Measurements from ENCODE around the gene ZC3H18. TPM values are rescaled to one million over a fixed set of nuclear protein-coding genes. Genes with fewer than 3 reads are reported as not detected.

The ZC3H18 gene
- total RNA-seq, 2 donors from 2014 or later = 7.9 to 10.0 TPM

- no peaks in the 10 kb centered on the region for H3K36me3 ChIP-seq
- H3K9me3 ChIP-seq = no peaks in the 10 kb centered on the region
- no peak for TF ChIP-seq CTCF (IDR thresholded peaks at IDR 0.05)
- H3K27ac ChIP-seq = no peak within 1 kb of the TSS
- DNase-seq (ENCODE audit: low spot score) = no peak
- H3K4me1 ChIP-seq = peaks cover 0 to 21% of the 10 kb centered on the region in 2 donors
- H3K4me3 ChIP-seq = no peak within 1 kb of the TSS
- peaks cover 5 to 15% of the 10 kb centered on the region in 2 donors for H3K27me3 ChIP-seq
Measured at GRCh38 chr16:88638323-88639230, 68.4 kb downstream of the ZC3H18 start, which contains the start of gene IL17C. IL17C (plus strand) TSS chr16:88638572; CDS start chr16:88638642, 70 bp downstream.

- Histone ChIP-seq H3K27me3 (peaks cover 5 to 15% of the 10 kb centered on the region in 2 donors), H3K36me3 (no peaks in the 10 kb centered on the region), H3K4me1 (peaks cover 0 to 13% of the 10 kb centered on the region in 2 donors), H3K9me3 (no peaks in the 10 kb centered on the region), H3K4me3 (no peak overlapping the region), H3K27ac (no peak overlapping the region)
- no peak for DNase-seq (ENCODE audit: low spot score)
- TF ChIP-seq CTCF (IDR thresholded peaks at IDR 0.05) = no peak
Measured at GRCh38 chr16:88639231-88640038, 69.2 kb downstream of the ZC3H18 start.

- Histone ChIP-seq H3K27ac (no peak overlapping the region), H3K36me3 (no peaks in the 10 kb centered on the region), H3K27me3 (peaks cover 5 to 15% of the 10 kb centered on the region in 2 donors), H3K9me3 (no peaks in the 10 kb centered on the region), H3K4me1 (peaks cover 0 to 7% of the 10 kb centered on the region in 2 donors), H3K4me3 (no peak overlapping the region)
- TF ChIP-seq CTCF (IDR thresholded peaks at IDR 0.05) = no peak
- DNase-seq (ENCODE audit: low spot score) = no peak
Measured at GRCh38 chr16:88640039-88640495, 69.9 kb downstream of the ZC3H18 start.

GRCh38 chr16:88640498-88641247 lies 70.5 kb downstream of the ZC3H18 start:
- Histone ChIP-seq H3K27me3 (peaks cover 5 to 15% of the 10 kb centered on the region in 2 donors), H3K9me3 (no peaks in the 10 kb centered on the region), H3K4me1 (peaks cover 0 to 5% of the 10 kb centered on the region in 2 donors), H3K4me3 (no peak overlapping the region), H3K27ac (no peak overlapping the region), H3K36me3 (no peaks in the 10 kb centered on the region)
- DNase-seq (ENCODE audit: low spot score) = no peak
- TF ChIP-seq CTCF (IDR thresholded peaks at IDR 0.05) = no peak

GRCh38 chr16:88642881-88643643 lies 72.9 kb downstream of the ZC3H18 start:
- DNase-seq (ENCODE audit: low spot score) = no peak
- H3K4me1 ChIP-seq = peaks cover 0 to 5% of the 10 kb centered on the region in 2 donors
- no peak overlapping the region for H3K27ac ChIP-seq
- TF ChIP-seq CTCF (IDR thresholded peaks at IDR 0.05) = no peak
- H3K4me3 ChIP-seq = no peak overlapping the region
- no peaks in the 10 kb centered on the region for H3K9me3 ChIP-seq
- H3K27me3 ChIP-seq = peaks cover 5 to 15% of the 10 kb centered on the region in 2 donors
- H3K36me3 ChIP-seq = no peaks in the 10 kb centered on the region

Data from right atrium auricular region (tissue), 2 donors.